ENCODE results near the gene UNC5C. TPM values are rescaled to one million over a fixed set of nuclear protein-coding genes. Genes with fewer than 3 reads are reported as not detected.

UNC5C gene
- total RNA-seq, 3 donors from 2014 or later (not counting 1 experiment from before 2014, with no cell fraction given), result not detected

DNA sequence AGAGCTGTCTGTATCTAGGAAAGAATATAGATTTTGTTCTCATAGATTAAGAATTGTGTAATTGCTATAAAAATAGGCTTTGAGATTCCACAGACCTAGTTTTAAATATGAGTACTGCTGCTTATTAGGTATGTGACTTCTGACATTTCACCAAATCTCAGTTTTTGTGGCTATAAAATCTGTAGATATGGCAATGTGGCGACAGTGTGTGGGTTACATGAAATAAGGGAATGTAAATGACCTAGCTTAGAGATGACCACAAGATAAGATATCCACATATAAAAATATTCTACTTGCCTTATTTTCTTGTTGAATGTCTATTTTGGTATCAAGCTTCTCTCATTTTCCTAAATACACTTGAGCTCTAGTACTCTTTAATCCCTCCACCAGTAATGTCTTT lies 193.8 kb downstream of the UNC5C start:
- Histone ChIP-seq H3K4me3 (ENCODE audit: low read length) (no peak overlapping the region), H3K36me3 (ENCODE audit: control insufficient read depth, insufficient read depth, low read length) (no peaks in the 10 kb centered on the region), H3K27me3 (ENCODE audit: control insufficient read depth, insufficient read depth, low read length) (no peaks in the 10 kb centered on the region), H3K27ac (ENCODE audit: low read length) (no peak overlapping the region), H3K4me1 (ENCODE audit: control insufficient read depth, insufficient read depth, low read length) (no peaks in the 10 kb centered on the region), H3K9me3 (ENCODE audit: control insufficient read depth, insufficient read depth, low read length) (no peaks in the 10 kb centered on the region)
- intact Hi-C loops (cut with micrococcal nuclease), result no loop called here
- Mint-ChIP-seq H3K36me3 (no peaks in the 10 kb centered on the region), H3K9me3 (peaks cover 5 to 6% of the 10 kb centered on the region in 2 donors), H3K4me1 (no peaks in the 10 kb centered on the region), H3K27ac (no peak overlapping the region), H3K4me3 (no peak overlapping the region), H3K27me3 (ENCODE audit: low read depth in 2 of 2) (no peaks in the 10 kb centered on the region)
- TF ChIP-seq, protein P1, sequence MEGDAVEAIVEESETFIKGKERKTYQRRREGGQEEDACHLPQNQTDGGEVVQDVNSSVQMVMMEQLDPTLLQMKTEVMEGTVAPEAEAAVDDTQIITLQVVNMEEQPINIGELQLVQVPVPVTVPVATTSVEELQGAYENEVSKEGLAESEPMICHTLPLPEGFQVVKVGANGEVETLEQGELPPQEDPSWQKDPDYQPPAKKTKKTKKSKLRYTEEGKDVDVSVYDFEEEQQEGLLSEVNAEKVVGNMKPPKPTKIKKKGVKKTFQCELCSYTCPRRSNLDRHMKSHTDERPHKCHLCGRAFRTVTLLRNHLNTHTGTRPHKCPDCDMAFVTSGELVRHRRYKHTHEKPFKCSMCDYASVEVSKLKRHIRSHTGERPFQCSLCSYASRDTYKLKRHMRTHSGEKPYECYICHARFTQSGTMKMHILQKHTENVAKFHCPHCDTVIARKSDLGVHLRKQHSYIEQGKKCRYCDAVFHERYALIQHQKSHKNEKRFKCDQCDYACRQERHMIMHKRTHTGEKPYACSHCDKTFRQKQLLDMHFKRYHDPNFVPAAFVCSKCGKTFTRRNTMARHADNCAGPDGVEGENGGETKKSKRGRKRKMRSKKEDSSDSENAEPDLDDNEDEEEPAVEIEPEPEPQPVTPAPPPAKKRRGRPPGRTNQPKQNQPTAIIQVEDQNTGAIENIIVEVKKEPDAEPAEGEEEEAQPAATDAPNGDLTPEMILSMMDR (IDR thresholded peaks at IDR 0.05), result no peak
- no CpG with 5 or more reads among the region's 1 CpG for whole genome bisulfite sequencing (ENCODE audit: insufficient coverage)
- ATAC-seq (no peak), DNase-seq (no peak)

DNA sequence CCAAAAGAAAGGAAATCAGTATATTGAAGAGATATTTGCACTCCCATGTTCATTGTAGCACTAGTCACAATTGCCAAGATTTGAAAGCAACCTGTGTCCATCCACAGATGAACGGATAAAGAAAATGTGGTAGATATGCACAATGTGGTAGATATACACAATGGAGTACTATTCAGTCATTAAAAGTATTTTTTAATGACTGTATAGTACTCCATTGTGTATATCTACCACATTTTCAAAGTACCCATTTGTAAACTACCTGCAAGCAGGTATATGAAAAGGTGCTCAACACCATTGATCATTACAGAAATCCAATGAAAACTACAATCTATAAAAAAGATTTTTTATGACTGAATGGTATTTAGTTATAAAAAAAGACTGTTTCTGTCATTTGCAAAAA lies 200.4 kb downstream of the UNC5C start:
- H3K9me3 ChIP-seq (ENCODE audit: control insufficient read depth, insufficient read depth, low read length), result no peaks in the 10 kb centered on the region
- Mint-ChIP-seq H3K4me1 (no peaks in the 10 kb centered on the region), H3K4me3 (no peak overlapping the region), H3K27ac (no peak overlapping the region), H3K9me3 (peaks cover 20 to 24% of the 10 kb centered on the region in 2 donors), H3K27me3 (ENCODE audit: low read depth in 2 of 2) (no peaks in the 10 kb centered on the region), H3K36me3 (peaks cover 25% of the 10 kb centered on the region)
- no peak overlapping the region for H3K27ac ChIP-seq (ENCODE audit: low read length)
- no peak overlapping the region for H3K4me3 ChIP-seq (ENCODE audit: low read length)
- TF ChIP-seq, protein P1 (IDR thresholded peaks at IDR 0.05), result no peak
- H3K36me3 ChIP-seq (ENCODE audit: control insufficient read depth, insufficient read depth, low read length), result no peaks in the 10 kb centered on the region
- intact Hi-C loops (cut with micrococcal nuclease), result no loop called here
- no peak for DNase-seq
- H3K27me3 ChIP-seq (ENCODE audit: control insufficient read depth, insufficient read depth, low read length), result no peaks in the 10 kb centered on the region
- no peak for ATAC-seq
- no CpG with 5 or more reads among the region's 1 CpG for WGBS (ENCODE audit: insufficient coverage)
- H3K4me1 ChIP-seq (ENCODE audit: control insufficient read depth, insufficient read depth, low read length), result no peaks in the 10 kb centered on the region

- no peaks in the 10 kb centered on the region for H3K9me3 ChIP-seq (ENCODE audit: control insufficient read depth, insufficient read depth, low read length)
- no peaks in the 10 kb centered on the region for H3K4me1 ChIP-seq (ENCODE audit: control insufficient read depth, insufficient read depth, low read length)
- Mint-ChIP-seq H3K9me3 (peaks cover 15 to 22% of the 10 kb centered on the region in 2 donors), H3K4me1 (no peaks in the 10 kb centered on the region), H3K36me3 (peaks cover 28% of the 10 kb centered on the region), H3K27ac (no peak overlapping the region), H3K27me3 (ENCODE audit: low read depth in 2 of 2) (no peaks in the 10 kb centered on the region), H3K4me3 (no peak overlapping the region)
- no peak overlapping the region for H3K4me3 ChIP-seq (ENCODE audit: low read length)
- H3K27me3 ChIP-seq (ENCODE audit: control insufficient read depth, insufficient read depth, low read length), result no peaks in the 10 kb centered on the region
- no peak for ATAC-seq
- no peaks in the 10 kb centered on the region for H3K36me3 ChIP-seq (ENCODE audit: control insufficient read depth, insufficient read depth, low read length)
- DNase-seq, result no peak
- intact Hi-C loops (cut with micrococcal nuclease), result no loop called here
- no peak overlapping the region for H3K27ac ChIP-seq (ENCODE audit: low read length)
- WGBS (ENCODE audit: insufficient coverage), result no CpG with 5 or more reads among the region's 1 CpG
- TF ChIP-seq, protein P1 (IDR thresholded peaks at IDR 0.05), result no peak
These were observed 205.5 kb downstream of the UNC5C start for GRCh38 chr4:95343235-95343634.

DNA sequence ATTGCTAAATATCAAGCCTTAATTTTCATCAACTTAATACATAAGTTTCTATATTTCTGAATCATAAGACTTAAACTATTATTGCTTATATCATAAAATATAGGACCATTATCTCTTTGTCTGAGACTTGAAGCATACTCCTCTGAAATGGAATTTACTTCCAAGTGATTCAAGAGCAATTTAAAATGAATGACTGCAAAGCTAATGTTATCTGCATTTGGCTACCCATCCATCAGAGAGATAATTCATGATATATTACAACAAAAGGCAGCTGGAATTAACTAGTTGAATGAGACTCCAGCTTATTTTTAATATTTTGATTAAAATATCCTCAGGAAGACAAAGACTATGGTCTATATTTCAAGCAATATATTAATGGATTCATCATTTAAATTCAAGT lies 208.6 kb downstream of the UNC5C start:
- Histone ChIP-seq H3K4me1 (ENCODE audit: control insufficient read depth, insufficient read depth, low read length) (no peaks in the 10 kb centered on the region), H3K27ac (ENCODE audit: low read length) (no peak overlapping the region), H3K27me3 (ENCODE audit: control insufficient read depth, insufficient read depth, low read length) (no peaks in the 10 kb centered on the region), H3K4me3 (ENCODE audit: low read length) (no peak overlapping the region), H3K36me3 (ENCODE audit: control insufficient read depth, insufficient read depth, low read length) (no peaks in the 10 kb centered on the region), H3K9me3 (ENCODE audit: control insufficient read depth, insufficient read depth, low read length) (no peaks in the 10 kb centered on the region)
- ATAC-seq (no peak), DNase-seq (no peak)
- Mint-ChIP-seq H3K27me3 (ENCODE audit: low read depth in 2 of 2) (no peaks in the 10 kb centered on the region), H3K4me3 (no peak overlapping the region), H3K27ac (no peak overlapping the region), H3K9me3 (peaks cover 9% of the 10 kb centered on the region in 2 donors), H3K36me3 (peaks cover 17% of the 10 kb centered on the region), H3K4me1 (no peaks in the 10 kb centered on the region)
- intact Hi-C loops (cut with micrococcal nuclease), result no loop called here
- TF ChIP-seq, protein P1 (IDR thresholded peaks at IDR 0.05), result no peak
